H1 (cell line): ENCODE measurements around the gene NAA20. TPM values are rescaled to one million over a fixed set of nuclear protein-coding genes. Genes with fewer than 3 reads are reported as not detected.

Experiments used
- CTCF ChIA-PET: fragments of 300-600 bp; sonication (Branson Sonifier 250); formaldehyde crosslinking; loops from one replicate; lab custom pipeline; 2021; ENCODE audit not compliant: partially characterized antibody; lab: Charles Lee
- POLR2A ChIA-PET: fragments of 300-600 bp; sonication (Branson Sonifier 250); formaldehyde crosslinking; loops from one replicate; lab custom pipeline; 2021; ENCODE audit warnings: inconsistent platforms; ENCODE audit not compliant: partially characterized antibody; lab: Charles Lee
- DNase-seq, 2 experiments: peaks; one replicate each; pipeline versions ENCODE4 v3.0.0 to v3.0.0-alpha.2; 2010 to 2022; ENCODE audit warnings: low spot score in 2 of 2, low read depth in 1 of 2, mixed read lengths in 1 of 2
- FAIRE-seq: peaks from 2 replicates; lab custom pipeline; 2011; peaks lifted over from hg19 to GRCh38; lab: Jason Lieb, UNC
- H2AFZ ChIP-seq: 2 replicates; pipeline ENCODE4 v1.8.1; 2012; ENCODE audit warnings: low read length, inconsistent platforms
- H2AK5ac ChIP-seq: 2 replicates; pipeline ENCODE4 v1.6.1; 2013; ENCODE audit warnings: low read depth, low read length
- H2BK120ac ChIP-seq: replicated peaks from 2 replicates; pipeline ENCODE3; 2013; ENCODE audit warnings: low read depth, low read length, inconsistent platforms
- H2BK12ac ChIP-seq: 2 replicates; pipeline ENCODE4 v1.6.1; 2013; ENCODE audit warnings: low read depth, low read length
- H2BK15ac ChIP-seq: 2 replicates; pipeline ENCODE4 v1.6.1; 2013; ENCODE audit warnings: low read length
- H2BK20ac ChIP-seq: 2 replicates; pipeline ENCODE4 v1.6.1; 2013; ENCODE audit warnings: low read length
- H2BK5ac ChIP-seq: 2 replicates; pipeline ENCODE4 v1.6.1; 2013; ENCODE audit warnings: low read depth, low read length
- H3K14ac ChIP-seq: 2 replicates; pipeline ENCODE4 v1.6.1; 2013; ENCODE audit warnings: inconsistent platforms; ENCODE audit not compliant: insufficient read length
- H3K18ac ChIP-seq: 2 replicates; pipeline ENCODE4 v1.6.1; 2013; ENCODE audit warnings: low read length; ENCODE audit errors: extremely low read depth
- H3K23ac ChIP-seq: 2 replicates; pipeline ENCODE4 v1.6.1; 2013; ENCODE audit warnings: inconsistent platforms; ENCODE audit not compliant: insufficient read length
- H3K23me2 ChIP-seq: 2 replicates; pipeline ENCODE4 v1.6.1; 2013; ENCODE audit warnings: low read depth, low read length
- H3K27ac ChIP-seq: 2 replicates; pipeline ENCODE4 v1.6.1; 2011; ENCODE audit warnings: low read depth, low read length, inconsistent platforms
- H3K27me3 ChIP-seq, 4 experiments: replicated peaks in 1 of 4; 1 replicate in 1 of 4; 2 replicates in 3 of 4; pipeline versions ENCODE4 v1.6.1 to v1.8.1; 2011 to 2013; ENCODE audit warnings: low read length in 3 of 4, mild to moderate bottlenecking in 3 of 4, inconsistent platforms in 2 of 4, mixed read lengths in 2 of 4, moderate library complexity in 1 of 4; ENCODE audit not compliant: control insufficient read depth in 3 of 4, insufficient read depth in 3 of 4; ENCODE audit errors: extremely low read depth in 1 of 4
- H3K36me3 ChIP-seq, 4 experiments: 2 replicates each; pipeline versions ENCODE4 v1.6.1 to v1.8.1; 2011 to 2013; ENCODE audit warnings: mild to moderate bottlenecking in 4 of 4, low read length in 3 of 4, moderate library complexity in 2 of 4, control low read depth in 1 of 4, inconsistent platforms in 1 of 4; ENCODE audit not compliant: insufficient read depth in 4 of 4, control insufficient read depth in 2 of 4
- H3K4ac ChIP-seq: replicated peaks from 2 replicates; pipeline ENCODE3; 2013; ENCODE audit warnings: low read length, low read depth, mixed read lengths, inconsistent platforms; ENCODE audit not compliant: insufficient read length
- H3K4me1 ChIP-seq, 4 experiments: replicated peaks in 1 of 4; 1 replicate in 1 of 4; 2 replicates in 3 of 4; pipeline versions ENCODE4 v1.6.1 to v1.8.1; 2011 to 2013; ENCODE audit warnings: low read length in 3 of 4, inconsistent platforms in 2 of 4, mixed read lengths in 1 of 4; ENCODE audit not compliant: insufficient read depth in 4 of 4, control insufficient read depth in 3 of 4
- H3K4me2 ChIP-seq, 2 experiments: 2 replicates each; pipeline versions ENCODE4 v1.6.1 to v1.8.1; 2011 to 2013; ENCODE audit warnings: low read depth in 2 of 2, low read length in 2 of 2, control low read depth in 1 of 2, inconsistent platforms in 1 of 2, mild to moderate bottlenecking in 1 of 2; ENCODE audit not compliant: insufficient read depth in 1 of 2
- H3K4me3 ChIP-seq, 4 experiments: fragments of 200-600, 300-600 bp in 1 of 4; sonication (generic), shearing (Covaris generic), sonication (Bioruptor Twin) in 1 of 4; 2 replicates each; pipeline versions ENCODE4 v1.5.1 to v1.8.1; 2011 to 2016; ENCODE audit warnings: low read length in 4 of 4, low read depth in 3 of 4, control low read depth in 2 of 4, inconsistent platforms in 2 of 4, mild to moderate bottlenecking in 2 of 4, mixed read lengths in 1 of 4, moderate library complexity in 1 of 4; ENCODE audit not compliant: insufficient read depth in 2 of 4; ENCODE audit errors: extremely low read depth in 1 of 4
- H3K56ac ChIP-seq: replicated peaks from 2 replicates; pipeline ENCODE3; 2013; ENCODE audit warnings: low read depth, mild to moderate bottlenecking, mixed read lengths, low read length, inconsistent platforms; ENCODE audit not compliant: insufficient read length
- H3K79me1 ChIP-seq: 2 replicates; pipeline ENCODE4 v1.6.1; 2013; ENCODE audit warnings: low read depth, low read length, control low read depth
- H3K79me2 ChIP-seq, 2 experiments: 2 replicates each; pipeline versions ENCODE4 v1.6.1 to v1.8.1; 2012 to 2013; ENCODE audit warnings: low read length in 2 of 2, mild to moderate bottlenecking in 2 of 2, inconsistent platforms in 1 of 2; ENCODE audit not compliant: insufficient read depth in 2 of 2, control insufficient read depth in 1 of 2
- H3K9ac ChIP-seq, 4 experiments: replicated peaks in 1 of 4; 1 replicate in 1 of 4; 2 replicates in 3 of 4; pipeline versions ENCODE4 v1.6.1 to v1.8.1; 2011 to 2013; ENCODE audit warnings: low read depth in 3 of 4, low read length in 3 of 4, control low read depth in 2 of 4, mild to moderate bottlenecking in 2 of 4, moderate library complexity in 2 of 4, inconsistent platforms in 1 of 4; ENCODE audit errors: extremely low read depth in 1 of 4
- H3K9me3 ChIP-seq, 2 experiments: 2 replicates each; pipeline versions ENCODE4 v1.6.1 to v1.8.1; 2012 to 2013; ENCODE audit warnings: mild to moderate bottlenecking in 2 of 2, moderate library complexity in 2 of 2, control low read depth in 1 of 2, inconsistent platforms in 1 of 2, low read depth in 1 of 2, low read length in 1 of 2, mixed read lengths in 1 of 2; ENCODE audit not compliant: insufficient read depth in 2 of 2
- H4K20me1 ChIP-seq, 2 experiments: replicated peaks in 1 of 2; 2 replicates each; pipeline versions ENCODE3 to v1.8.1; 2011 to 2013; ENCODE audit warnings: inconsistent platforms in 2 of 2, low read length in 2 of 2, mild to moderate bottlenecking in 1 of 2; ENCODE audit not compliant: insufficient read depth in 2 of 2, control insufficient read depth in 1 of 2
- H4K5ac ChIP-seq: 2 replicates; pipeline ENCODE4 v1.6.1; 2013; ENCODE audit warnings: low read length, low read depth, mixed read lengths, inconsistent platforms; ENCODE audit not compliant: insufficient read length
- H4K8ac ChIP-seq: 2 replicates; pipeline ENCODE4 v1.8.0; 2013; ENCODE audit warnings: mild to moderate bottlenecking, moderate library complexity, low read length, inconsistent platforms; ENCODE audit not compliant: insufficient read depth; ENCODE audit errors: extremely low read depth
- H4K91ac ChIP-seq: replicated peaks from 2 replicates; pipeline ENCODE3; 2013; ENCODE audit warnings: low read length, mixed read lengths, inconsistent platforms; ENCODE audit not compliant: insufficient read length
- HDAC2 ChIP-seq, 2 experiments: fragments of 300-600 bp in 1 of 2; sonication (generic) in 1 of 2; IDR thresholded peaks; 2 replicates each; pipeline ENCODE4 v1.6.1; 2011 to 2012; ENCODE audit warnings: low read depth in 2 of 2, low read length in 2 of 2, mild to moderate bottlenecking in 2 of 2, moderate library complexity in 2 of 2, borderline replicate concordance in 1 of 2, inconsistent platforms in 1 of 2
- HDAC6 ChIP-seq: IDR thresholded peaks from one replicate; pipeline ENCODE4 v1.7.1; 2012; ENCODE audit warnings: low read depth, mild to moderate bottlenecking, inconsistent platforms, low read length, moderate library complexity
- SIN3A ChIP-seq, 2 experiments: IDR thresholded peaks in 1 of 2; conservative IDR thresholded peaks in 1 of 2; 2 replicates each; pipeline ENCODE4 v1.6.1; 2011 to 2012; ENCODE audit warnings: low read length in 2 of 2, improper control_type of control experiment in 1 of 2, low read depth in 1 of 2, mild to moderate bottlenecking in 1 of 2
- SUZ12 ChIP-seq: fragments of 200-600 bp; sonication (generic); IDR thresholded peaks from 2 replicates; pipeline ENCODE4 v1.6.1; 2012; ENCODE audit warnings: mild to moderate bottlenecking, inconsistent platforms, low read length, moderate library complexity, mixed read lengths
- TAF7 ChIP-seq: optimal IDR thresholded peaks from 2 replicates; pipeline ENCODE3; 2011; ENCODE audit warnings: low read depth, mild to moderate bottlenecking, inconsistent platforms, low read length, moderate library complexity, borderline replicate concordance
- TEAD4 ChIP-seq: IDR thresholded peaks from 2 replicates; pipeline ENCODE4 v1.6.1; 2012; ENCODE audit warnings: low read depth, low read length, inconsistent platforms, mixed read lengths
- ZNF274 ChIP-seq: IDR thresholded peaks from 2 replicates; pipeline ENCODE4 v1.7.0; 2012; ENCODE audit warnings: low read length, borderline replicate concordance; ENCODE audit errors: extremely low read depth
- WGBS, 2 experiments: shearing (Covaris generic) in 1 of 2; methylation state at CpG; one replicate each; pipeline versions ENCODE4 v1.1.6 to v1.1.7; 2013 to 2015; ENCODE audit warnings: low lambda C conversion rate in 2 of 2, mixed read lengths in 2 of 2, inconsistent platforms in 1 of 2, low coverage in 1 of 2, missing lambda C conversion rate in 1 of 2; ENCODE audit not compliant: insufficient replicate concordance in 2 of 2, insufficient coverage in 1 of 2, insufficient read length in 1 of 2; ENCODE audit errors: extremely low coverage in 1 of 2, missing lambda C conversion rate in 1 of 2; 5-methylcytosine and 5-hydroxymethylcytosine counted together
- polyA plus RNA-seq, 7 experiments: library from polyadenylated mRNA; depleted of rRNA in 3 of 7; stranded (reverse) in 5 of 7; unstranded in 2 of 7; fragments of >200 nt in 5 of 7; fragments of 200-250 nt in 2 of 7; gene quantifications; 1 replicate in 5 of 7; 2 replicates in 1 of 7; 4 replicates in 1 of 7; pipeline versions ENCODE4 v1.2.1 to v1.2.3, GENCODE V29; 2011 to 2013; ENCODE audit warnings: missing spikeins in 2 of 7, mixed read lengths in 2 of 7
- total RNA-seq: library from RNA; stranded (reverse); fragmentation: NEBNext Ultra II Directional; extraction: Animal tissue kit (Norgen Biotek cat#: 25700); gene quantifications from 2 replicates; pipeline ENCODE4 v1.2.1, GENCODE V29; 2021
- TF ChIP-seq, protein P1 (sequence below), 3 experiments: IDR thresholded peaks; 1 replicate in 2 of 3; 2 replicates in 1 of 3; pipeline versions ENCODE4 v1.5.1 to v1.6.1; 2011; ENCODE audit warnings: low read length in 3 of 3, mild to moderate bottlenecking in 3 of 3, inconsistent platforms in 2 of 3, low read depth in 1 of 3, moderate library complexity in 1 of 3; ENCODE audit not compliant: insufficient read depth in 1 of 3; ENCODE audit errors: control extremely low read depth in 1 of 3

The NAA20 gene
- total and polyA plus RNA-seq, 2 of the 8 experiments (the other 6 are each of a cell fraction or from before 2014, with no cell fraction given) = 21.9 to 41.1 TPM

- Histone ChIP-seq H3K14ac (no peak overlapping the region), H3K23ac (no peak overlapping the region), H4K5ac (no peak overlapping the region), H3K4me1 (peaks cover 0 to 7% (median 2%) of the 10 kb centered on the region in 4 experiments; a peak in 4 of 7 replicates), H3K9ac (no peak overlapping the region), H3K9me3 (no peaks in the 10 kb centered on the region), H2BK20ac (no peak overlapping the region), H2BK15ac (no peak overlapping the region), H2BK12ac (no peak overlapping the region), H2BK120ac (no peak overlapping the region), H3K23me2 (no peaks in the 10 kb centered on the region; the same call in 1 of the 2 replicates), H3K27ac (no peak overlapping the region), H3K4me2 (no peak overlapping the region), H2BK5ac (no peak overlapping the region), H2AFZ (no peak overlapping the region), H3K4ac (no peak overlapping the region), H3K56ac (no peak overlapping the region), H3K18ac (no peak overlapping the region), H3K4me3 (no peak overlapping the region), H4K8ac (no peak overlapping the region), H4K20me1 (peaks cover 0 to 3% of the 10 kb centered on the region in 2 experiments), H4K91ac (no peak overlapping the region), H3K79me2 (peaks cover 13 to 23% of the 10 kb centered on the region in 2 experiments), H3K79me1 (peaks cover 15% of the 10 kb centered on the region), H2AK5ac (no peak overlapping the region), H3K36me3 (no peaks in the 10 kb centered on the region), H3K27me3 (no peaks in the 10 kb centered on the region)
- DNase-seq = no peak
- TF ChIP-seq TAF7 (no peak), ZNF274 (no peak), SIN3A (conservative IDR thresholded peaks at IDR 0.05 in 1 of 2, IDR thresholded peaks at IDR 0.05 in 1 of 2; ENCODE audit: low read depth in 1 of 2, low read length in 2 of 2) (no peak), SUZ12 (no peak), TEAD4 (no peak), HDAC6 (no peak), HDAC2 (IDR thresholded peaks at IDR 0.05; ENCODE audit: borderline replicate concordance in 1 of 2, low read depth in 2 of 2, low read length in 2 of 2) (no peak)
- TF ChIP-seq, protein P1, sequence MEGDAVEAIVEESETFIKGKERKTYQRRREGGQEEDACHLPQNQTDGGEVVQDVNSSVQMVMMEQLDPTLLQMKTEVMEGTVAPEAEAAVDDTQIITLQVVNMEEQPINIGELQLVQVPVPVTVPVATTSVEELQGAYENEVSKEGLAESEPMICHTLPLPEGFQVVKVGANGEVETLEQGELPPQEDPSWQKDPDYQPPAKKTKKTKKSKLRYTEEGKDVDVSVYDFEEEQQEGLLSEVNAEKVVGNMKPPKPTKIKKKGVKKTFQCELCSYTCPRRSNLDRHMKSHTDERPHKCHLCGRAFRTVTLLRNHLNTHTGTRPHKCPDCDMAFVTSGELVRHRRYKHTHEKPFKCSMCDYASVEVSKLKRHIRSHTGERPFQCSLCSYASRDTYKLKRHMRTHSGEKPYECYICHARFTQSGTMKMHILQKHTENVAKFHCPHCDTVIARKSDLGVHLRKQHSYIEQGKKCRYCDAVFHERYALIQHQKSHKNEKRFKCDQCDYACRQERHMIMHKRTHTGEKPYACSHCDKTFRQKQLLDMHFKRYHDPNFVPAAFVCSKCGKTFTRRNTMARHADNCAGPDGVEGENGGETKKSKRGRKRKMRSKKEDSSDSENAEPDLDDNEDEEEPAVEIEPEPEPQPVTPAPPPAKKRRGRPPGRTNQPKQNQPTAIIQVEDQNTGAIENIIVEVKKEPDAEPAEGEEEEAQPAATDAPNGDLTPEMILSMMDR (IDR thresholded peaks at IDR 0.05; ENCODE audit: control extremely low read depth in 1 of 3, insufficient read depth in 1 of 3, low read depth in 1 of 3, low read length in 3 of 3) = no peak
- ChIA-PET CTCF (interaction anchor here (1.1 to 1.7 kb wide), 3 partner anchors 39 to 223 kb away, joined by 3 to 4 read pairs (median 3); no protein-coding TSS in a partner anchor), POLR2A (interaction anchor here (1.1 kb wide), 1 partner anchor 35 kb away, joined by 3 read pairs; no protein-coding TSS in a partner anchor)
- no peak for FAIRE-seq
- 81% methylated on average over 2 of the region's 2 CpGs; no CpG with 5 or more reads in 1 of the 2 experiments for WGBS, 2 experiments
Observed at GRCh38 chr20:20014659-20015058, 2.5 kb upstream of the NAA20 start.
